Karpas-422 (cell line): ENCODE results near the gene METTL15. TPM values are rescaled to one million over a fixed set of nuclear protein-coding genes. Genes with fewer than 3 reads are reported as not detected.
"Not testable (repeated sequence)": the region's sequence is repeated elsewhere in the genome, so short reads cannot be mapped to it uniquely, and the experiment has no call there.

ENCODE experiments used
- DNase-seq: peaks from one replicate; pipeline ENCODE4 v3.0.0-alpha.2; 2015
- H2AFZ ChIP-seq: fragments of 200-600 bp; sonication (generic); 2 replicates; pipeline ENCODE4 v1.6.1; 2014; ENCODE audit warnings: antibody characterized with exemption, low read length, mixed read lengths
- H3K27ac ChIP-seq: fragments of 200-600 bp; sonication (generic); 2 replicates; pipeline ENCODE4 v1.5.1; 2014; ENCODE audit warnings: mild to moderate bottlenecking, low read length, moderate library complexity
- H3K27me3 ChIP-seq: fragments of 200-600 bp; sonication (generic); 2 replicates; pipeline ENCODE4 v1.6.1; 2014; ENCODE audit warnings: low read length, mixed read lengths
- H3K36me3 ChIP-seq: fragments of 200-600 bp; sonication (generic); 2 replicates; pipeline ENCODE4 v1.6.1; 2014; ENCODE audit warnings: low read length, mixed read lengths; ENCODE audit not compliant: insufficient read depth
- H3K4me1 ChIP-seq: fragments of 200-600 bp; sonication (generic); 2 replicates; pipeline ENCODE4 v1.6.1; 2014; ENCODE audit warnings: mild to moderate bottlenecking, low read length, mixed read lengths
- H3K4me2 ChIP-seq: fragments of 200-600 bp; sonication (generic); 2 replicates; pipeline ENCODE4 v1.6.1; 2014; ENCODE audit warnings: low read length, low read depth, mild to moderate bottlenecking; ENCODE audit not compliant: poor library complexity, severe bottlenecking
- H3K4me3 ChIP-seq: fragments of 200-600 bp; sonication (generic); 2 replicates; pipeline ENCODE4 v1.5.1; 2014; ENCODE audit warnings: mild to moderate bottlenecking, antibody characterized with exemption, low read length, mixed read lengths
- H3K79me2 ChIP-seq: fragments of 200-600 bp; sonication (generic); 2 replicates; pipeline ENCODE4 v1.6.1; 2014; ENCODE audit warnings: mild to moderate bottlenecking, low read length, mixed read lengths
- H3K9ac ChIP-seq: fragments of 200-600 bp; sonication (generic); 2 replicates; pipeline ENCODE4 v1.6.0; 2014; ENCODE audit warnings: low read length
- H3K9me2 ChIP-seq: fragments of 200-600 bp; sonication (generic), shearing (Covaris generic); replicated peaks from 2 replicates; pipeline ENCODE4 v1.6.0; 2014; ENCODE audit warnings: mild to moderate bottlenecking, low read length, moderate library complexity; ENCODE audit not compliant: insufficient read depth
- H3K9me3 ChIP-seq: fragments of 300-700, 200-600 bp; sonication (generic); 2 replicates; pipeline ENCODE4 v1.6.1; 2014; ENCODE audit warnings: low read length, mixed read lengths
- H4K20me1 ChIP-seq: fragments of 200-600 bp; sonication (generic); 2 replicates; pipeline ENCODE4 v1.6.1; 2014; ENCODE audit warnings: mild to moderate bottlenecking, antibody characterized with exemption, low read length, low read depth; ENCODE audit not compliant: insufficient read depth
- total RNA-seq: library from RNA; depleted of rRNA; stranded (reverse); fragments of >200 nt; shearing (Covaris generic); gene quantifications from 2 replicates; pipeline ENCODE4 v1.2.3, GENCODE V29; 2014; ENCODE audit warnings: low replicate concordance

METTL15 gene
- total RNA-seq, 1 experiment from 2014 or later: 59.9 TPM

DNA sequence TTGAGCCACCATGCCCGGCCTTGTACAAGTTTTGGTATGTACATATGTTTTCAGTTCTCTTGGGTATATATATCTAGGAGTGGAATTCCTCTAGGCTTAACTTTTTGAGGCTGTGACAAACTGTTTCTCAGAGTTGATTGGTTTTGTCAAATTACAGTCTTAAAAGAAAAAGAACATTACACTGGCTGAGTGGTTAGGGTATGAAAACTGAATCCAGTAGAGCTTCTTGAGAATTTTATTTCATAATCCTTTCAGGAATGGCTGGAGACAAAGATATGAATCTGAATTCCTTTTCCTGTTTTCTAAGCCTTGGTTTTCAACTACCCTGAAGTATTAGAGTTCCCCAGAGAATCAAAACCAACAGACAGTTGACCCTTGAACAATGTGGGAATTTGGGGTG is 6.5 kb downstream of the METTL15 start:
- Histone ChIP-seq H3K9me2 (no peaks in the 10 kb centered on the region), H3K9me3 (no peaks in the 10 kb centered on the region), H3K4me2 (no peak overlapping the region), H3K36me3 (peaks cover 27% of the 10 kb centered on the region; the same call in 1 of the 2 replicates), H3K27ac (no peak overlapping the region), H3K27me3 (no peaks in the 10 kb centered on the region), H3K4me1 (peaks cover 43% of the 10 kb centered on the region), H3K9ac (no peak overlapping the region), H4K20me1 (no peaks in the 10 kb centered on the region), H2AFZ (no peak overlapping the region), H3K79me2 (peaks cover 87% of the 10 kb centered on the region), H3K4me3 (no peak overlapping the region)
- no peak for DNase-seq

DNA sequence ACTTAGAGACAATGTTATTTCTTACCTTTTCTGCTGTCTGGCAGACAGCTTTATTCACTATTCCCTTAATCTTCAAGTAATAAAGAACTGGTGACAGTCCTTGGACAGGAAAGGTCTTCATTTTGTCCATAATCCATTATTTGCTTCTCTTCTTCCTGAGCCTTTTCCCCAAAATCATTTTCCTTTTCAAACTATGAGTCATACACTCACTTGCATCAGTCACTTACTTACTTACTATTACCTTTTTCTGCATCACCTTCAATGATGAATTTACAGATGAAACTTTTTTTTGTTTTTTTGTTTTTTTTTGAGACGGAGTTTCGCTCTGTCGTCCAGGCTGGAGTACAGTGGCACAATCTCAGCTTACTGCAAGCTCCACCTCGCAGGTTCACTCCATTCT is 9.5 kb downstream of the METTL15 start:
- H3K79me2 ChIP-seq: peaks cover 77% of the 10 kb centered on the region
- H4K20me1 ChIP-seq: no peaks in the 10 kb centered on the region
- no peaks in the 10 kb centered on the region for H3K9me3 ChIP-seq
- no peaks in the 10 kb centered on the region for H3K27me3 ChIP-seq
- H3K4me3 ChIP-seq: no peak overlapping the region
- no peak overlapping the region for H2AFZ ChIP-seq
- peaks cover 25% of the 10 kb centered on the region; the same call in 1 of the 2 replicates for H3K36me3 ChIP-seq
- H3K9ac ChIP-seq: no peak overlapping the region
- no peaks in the 10 kb centered on the region for H3K9me2 ChIP-seq
- no peak overlapping the region for H3K4me2 ChIP-seq
- no peak for DNase-seq
- no peak overlapping the region for H3K27ac ChIP-seq
- H3K4me1 ChIP-seq: peaks cover 31% of the 10 kb centered on the region

DNA sequence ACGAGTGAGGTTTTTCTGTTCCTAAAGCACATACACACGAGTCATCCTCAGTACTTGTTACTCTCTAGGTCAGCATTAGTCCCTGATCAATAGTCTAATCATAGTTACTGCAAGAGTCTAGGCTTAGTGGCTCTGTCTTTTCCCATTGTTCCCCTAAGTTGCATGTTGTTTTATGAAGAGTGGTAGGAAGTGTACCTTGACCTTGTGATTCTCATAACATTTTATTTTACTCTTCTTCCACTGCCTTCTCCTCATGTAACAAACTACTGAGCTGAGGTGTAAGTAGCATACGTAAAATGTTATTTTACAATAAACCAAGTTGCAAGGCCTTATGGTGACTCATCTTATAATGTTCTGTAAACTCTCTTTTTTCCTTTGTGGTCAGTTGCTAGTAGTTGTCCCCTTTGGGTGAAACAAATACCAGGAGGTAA is 15.0 kb downstream of the METTL15 start:
- Histone ChIP-seq H3K4me1 (peaks cover 24% of the 10 kb centered on the region), H2AFZ (no peak overlapping the region), H3K4me3 (no peak overlapping the region), H3K9me2 (no peaks in the 10 kb centered on the region; the same call in 1 of the 2 replicates), H3K79me2 (peaks cover 78% of the 10 kb centered on the region), H3K9me3 (no peaks in the 10 kb centered on the region), H4K20me1 (no peaks in the 10 kb centered on the region), H3K36me3 (peaks cover 14% of the 10 kb centered on the region; the same call in 1 of the 2 replicates), H3K27me3 (no peaks in the 10 kb centered on the region), H3K9ac (no peak overlapping the region), H3K4me2 (no peak overlapping the region), H3K27ac (no peak overlapping the region)
- no peak for DNase-seq

DNA sequence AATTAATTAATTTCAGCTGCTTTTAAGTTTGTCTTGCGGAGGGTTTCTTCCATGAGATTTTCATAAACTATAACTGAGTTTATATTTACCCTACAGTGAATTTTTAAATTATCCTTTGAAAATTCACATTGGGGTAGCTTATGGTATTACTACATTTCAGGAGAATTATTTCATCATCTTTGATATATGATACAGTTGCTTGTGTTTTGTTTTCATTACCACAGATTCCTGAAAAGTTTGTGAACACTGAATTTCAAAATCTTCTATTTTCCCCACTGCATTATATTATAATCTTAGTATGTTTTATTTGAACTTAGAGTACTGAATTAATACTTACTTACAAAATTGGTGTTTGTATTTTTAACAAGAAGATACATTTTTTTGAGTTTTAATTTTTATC is 24.4 kb downstream of the METTL15 start:
- H3K4me2 ChIP-seq: no peak overlapping the region
- H3K4me3 ChIP-seq: no peak overlapping the region

DNA sequence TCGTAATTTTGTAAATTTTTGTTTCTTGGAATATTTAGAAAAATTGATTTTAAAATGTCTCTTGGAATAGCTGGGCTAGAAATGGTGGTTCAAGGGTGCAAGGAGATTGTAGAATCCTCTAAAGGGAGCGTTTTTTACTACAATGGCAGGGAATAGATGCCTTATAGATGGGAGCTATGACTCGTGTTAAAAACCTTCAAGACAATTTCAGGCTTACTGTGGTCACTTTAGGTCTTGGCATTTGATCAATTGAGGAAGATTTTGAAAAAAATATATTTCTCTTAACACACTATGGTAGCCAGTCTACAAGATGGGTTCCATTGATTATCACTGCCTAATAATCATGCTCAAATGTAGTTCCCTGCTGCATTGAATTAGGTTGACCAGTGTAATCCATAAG is 25.0 kb downstream of the METTL15 start:
- no peak for DNase-seq

More for the DNA sequence above, 24.4 kb downstream of the METTL15 start:
- Histone ChIP-seq H3K36me3 (peaks cover 34% of the 10 kb centered on the region), H3K9ac (no peak overlapping the region), H3K79me2 (peaks cover 16% of the 10 kb centered on the region), H3K9me2 (no peaks in the 10 kb centered on the region), H3K27ac (no peak overlapping the region), H3K27me3 (no peaks in the 10 kb centered on the region), H3K9me3 (peaks cover 12% of the 10 kb centered on the region), H4K20me1 (no peaks in the 10 kb centered on the region), H3K4me1 (no peaks in the 10 kb centered on the region), H2AFZ (no peak overlapping the region)
- no peak for DNase-seq

DNA sequence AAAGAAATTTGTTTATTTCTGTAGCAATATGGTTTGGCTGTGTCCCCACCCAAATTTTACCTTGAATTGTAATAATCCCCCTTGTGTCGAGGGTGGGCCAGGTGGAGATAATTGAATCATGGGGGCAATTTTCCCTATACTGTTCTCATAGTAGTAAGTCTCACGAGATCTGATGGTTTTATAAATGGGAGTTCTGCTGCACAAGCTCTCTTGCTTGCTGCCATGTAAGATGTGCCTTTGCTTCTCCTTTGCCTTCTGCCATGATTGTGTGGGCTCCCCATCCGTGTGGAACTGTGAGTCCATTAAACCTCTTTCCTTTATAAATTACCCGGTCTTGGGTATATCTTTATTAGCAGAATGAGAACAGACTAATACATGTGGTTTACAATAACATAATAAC is 28.0 kb downstream of the METTL15 start:
- H4K20me1 ChIP-seq, H3K9me2 ChIP-seq, H3K4me3 ChIP-seq, H3K27ac ChIP-seq, H3K9ac ChIP-seq, DNase-seq, H3K4me1 ChIP-seq, H3K79me2 ChIP-seq, H3K27me3 ChIP-seq, H3K4me2 ChIP-seq, H2AFZ ChIP-seq: not testable (repeated sequence)
- Histone ChIP-seq H3K36me3 (peaks cover 44% of the 10 kb centered on the region), H3K9me3 (peaks cover 16% of the 10 kb centered on the region)

More for the DNA sequence above, 25.0 kb downstream of the METTL15 start:
- Histone ChIP-seq H3K27ac (no peak overlapping the region), H3K36me3 (peaks cover 40% of the 10 kb centered on the region), H4K20me1 (no peaks in the 10 kb centered on the region), H3K9me2 (no peaks in the 10 kb centered on the region), H2AFZ (no peak overlapping the region), H3K9ac (no peak overlapping the region), H3K27me3 (no peaks in the 10 kb centered on the region), H3K9me3 (peaks cover 16% of the 10 kb centered on the region), H3K4me1 (no peaks in the 10 kb centered on the region), H3K4me3 (no peak overlapping the region), H3K79me2 (peaks cover 12% of the 10 kb centered on the region; the same call in 1 of the 2 replicates), H3K4me2 (no peak overlapping the region)

DNA sequence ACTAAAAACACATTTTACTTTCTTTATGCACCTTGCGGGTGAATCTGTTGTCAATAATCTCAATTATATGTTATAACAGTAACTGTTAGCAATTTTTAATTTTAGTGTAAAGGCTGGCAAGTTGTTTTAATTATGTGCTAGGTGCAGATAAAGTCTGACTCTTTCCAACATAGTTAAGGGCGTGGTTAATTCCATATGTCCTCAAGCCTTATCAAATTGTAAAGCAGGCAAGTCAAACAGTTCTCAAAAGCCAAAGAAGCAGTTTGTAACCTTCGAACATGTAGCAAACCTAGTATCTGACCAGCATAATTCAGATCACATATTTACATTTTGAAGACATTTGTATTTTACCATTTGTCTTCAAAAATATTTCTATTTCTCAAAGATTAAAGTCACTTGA is 29.2 kb downstream of the METTL15 start:
- Histone ChIP-seq H3K27ac (no peak overlapping the region), H3K9me3 (peaks cover 16% of the 10 kb centered on the region), H3K4me2 (no peak overlapping the region), H4K20me1 (no peaks in the 10 kb centered on the region), H3K4me1 (no peaks in the 10 kb centered on the region), H3K36me3 (peaks cover 44% of the 10 kb centered on the region), H2AFZ (no peak overlapping the region), H3K9me2 (no peaks in the 10 kb centered on the region), H3K79me2 (peaks cover 3% of the 10 kb centered on the region; the same call in 1 of the 2 replicates), H3K4me3 (no peak overlapping the region), H3K27me3 (no peaks in the 10 kb centered on the region), H3K9ac (no peak overlapping the region)
- no peak for DNase-seq

DNA sequence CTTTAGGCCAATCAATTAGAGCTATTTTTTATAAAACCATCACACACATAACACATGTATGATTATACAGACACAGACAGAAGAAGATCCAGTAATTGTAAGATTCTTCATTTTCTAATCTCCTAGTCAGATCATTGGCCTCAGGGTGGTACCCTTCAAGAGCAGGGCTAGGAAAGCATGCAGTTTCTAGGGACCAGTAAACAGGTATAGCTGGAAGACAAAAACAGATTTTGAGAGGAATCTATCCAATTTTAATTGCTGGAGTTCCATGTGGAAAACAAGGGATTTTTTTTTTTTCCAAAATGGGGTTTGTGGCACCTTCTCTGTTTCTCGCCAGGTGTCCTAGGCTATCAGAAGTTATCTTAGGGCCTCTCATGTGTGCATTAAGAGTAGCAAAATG is 29.6 kb downstream of the METTL15 start:
- no peak overlapping the region for H3K4me3 ChIP-seq
- H3K9ac ChIP-seq: no peak overlapping the region
- H3K4me2 ChIP-seq: no peak overlapping the region
- H2AFZ ChIP-seq: no peak overlapping the region
- H3K79me2 ChIP-seq: 0 out of 2 replicates have a peak, but pooled peaks cover 5% of the 10 kb centered on the region
- DNase-seq: no peak
- no peaks in the 10 kb centered on the region for H4K20me1 ChIP-seq
- no peaks in the 10 kb centered on the region for H3K27me3 ChIP-seq
- peaks cover 44% of the 10 kb centered on the region for H3K36me3 ChIP-seq
- H3K9me2 ChIP-seq: no peaks in the 10 kb centered on the region
- no peak overlapping the region for H3K27ac ChIP-seq
- no peaks in the 10 kb centered on the region for H3K4me1 ChIP-seq
- H3K9me3 ChIP-seq: peaks cover 16% of the 10 kb centered on the region
